Psoas muscle (tissue), 8 donors: Measurements from ENCODE around the gene KIRREL3. TPM values are rescaled to one million over a fixed set of nuclear protein-coding genes. Genes with fewer than 3 reads are reported as not detected.

Experiments used
- ATAC-seq, 4 donors: fragments of 200-7000 bp; cut with Tn5 transposase; one replicate each; pipeline ENCODE4 v1.9.1; 2020; ENCODE audit warnings: moderate library complexity in 3 of 4, mild to moderate bottlenecking in 2 of 4
- DNase-seq, 2 donors: peaks; one replicate each; pipeline ENCODE4 v3.0.0-alpha.2; 2020
- H3K27ac ChIP-seq: fragments of 200-600 bp; one replicate; pipeline ENCODE4 v1.8.0; 2022
- H3K27me3 ChIP-seq, 3 donors: fragments of 200-600 bp in 1 of 3; one replicate each; pipeline versions ENCODE4 v1.6.1 to v1.8.0; 2013 to 2022; ENCODE audit warnings: low read length in 2 of 3, mild to moderate bottlenecking in 2 of 3, moderate library complexity in 1 of 3; ENCODE audit not compliant: insufficient read depth in 3 of 3
- H3K36me3 ChIP-seq, 2 donors: fragments of 200-600 bp in 1 of 2; one replicate each; pipeline versions ENCODE4 v1.6.1 to v1.8.0; 2013 to 2022; ENCODE audit warnings: low read depth in 1 of 2, mild to moderate bottlenecking in 1 of 2, moderate library complexity in 1 of 2; ENCODE audit not compliant: insufficient read depth in 1 of 2
- H3K4me1 ChIP-seq: fragments of 200-600 bp; one replicate; pipeline ENCODE4 v1.8.0; 2022
- H3K4me3 ChIP-seq: fragments of 200-600 bp; one replicate; pipeline ENCODE4 v1.8.0; 2022; ENCODE audit warnings: mild to moderate bottlenecking
- H3K9me3 ChIP-seq: fragments of 200-600 bp; one replicate; pipeline ENCODE4 v1.8.0; 2022
- WGBS, 3 donors: extraction: QIAGEN DNeasy Blood & Tissue Kit; methylation state at CpG; one replicate each; pipeline versions ENCODE4 v1.1.6 to v1.1.7; 2013; 5-methylcytosine and 5-hydroxymethylcytosine counted together
- intact Hi-C, 2 donors: fragments of 100-400 bp; cut with DNase I; formaldehyde crosslinking; loops; one replicate each; pipeline versions ENCODE4 v1.11.0 to v1.14.2; 2022
- polyA plus RNA-seq, 3 donors: library from polyadenylated mRNA; stranded (reverse); fragments of 200-250 nt; gene quantifications; one replicate each; pipeline ENCODE4 v1.2.3, GENCODE V29; 2013
- total RNA-seq, 4 donors: library from RNA; stranded (reverse); fragmentation: NEBNext Ultra II Directional in 2 of 4; extraction: Animal tissue kit (Norgen Biotek cat#: 25700) in 2 of 4; gene quantifications; one replicate each; pipeline versions ENCODE4 v1.2.1 to v1.2.4, GENCODE V29; 2021 to 2023
- TF ChIP-seq, protein P1 (sequence below): fragments of 200-600 bp; IDR thresholded peaks from one replicate; pipeline ENCODE4 v1.8.0; 2022; ENCODE audit warnings: antibody characterized with exemption
- donor health status: healthy with polysubstance abuse.
- donor health status: DM: no; HTN: no; CAD: no; lungs with moderate emphysema.
- donor health status: Bipolar disorder and iron deficiency.
- donor health status: healthy.
- donor health status: DM: yes; HTN: yes; CAD: no.
- donor health status: DM: no; HTN: no; CAD: no.
- donor health status: DM: no; HTN: no; CAD: no.
- donor health status: DM: yes; HTN: yes; CAD: no.

KIRREL3 gene
- total and polyA plus RNA-seq, 7 donors = 0.04 TPM; not detected in 6

DNA sequence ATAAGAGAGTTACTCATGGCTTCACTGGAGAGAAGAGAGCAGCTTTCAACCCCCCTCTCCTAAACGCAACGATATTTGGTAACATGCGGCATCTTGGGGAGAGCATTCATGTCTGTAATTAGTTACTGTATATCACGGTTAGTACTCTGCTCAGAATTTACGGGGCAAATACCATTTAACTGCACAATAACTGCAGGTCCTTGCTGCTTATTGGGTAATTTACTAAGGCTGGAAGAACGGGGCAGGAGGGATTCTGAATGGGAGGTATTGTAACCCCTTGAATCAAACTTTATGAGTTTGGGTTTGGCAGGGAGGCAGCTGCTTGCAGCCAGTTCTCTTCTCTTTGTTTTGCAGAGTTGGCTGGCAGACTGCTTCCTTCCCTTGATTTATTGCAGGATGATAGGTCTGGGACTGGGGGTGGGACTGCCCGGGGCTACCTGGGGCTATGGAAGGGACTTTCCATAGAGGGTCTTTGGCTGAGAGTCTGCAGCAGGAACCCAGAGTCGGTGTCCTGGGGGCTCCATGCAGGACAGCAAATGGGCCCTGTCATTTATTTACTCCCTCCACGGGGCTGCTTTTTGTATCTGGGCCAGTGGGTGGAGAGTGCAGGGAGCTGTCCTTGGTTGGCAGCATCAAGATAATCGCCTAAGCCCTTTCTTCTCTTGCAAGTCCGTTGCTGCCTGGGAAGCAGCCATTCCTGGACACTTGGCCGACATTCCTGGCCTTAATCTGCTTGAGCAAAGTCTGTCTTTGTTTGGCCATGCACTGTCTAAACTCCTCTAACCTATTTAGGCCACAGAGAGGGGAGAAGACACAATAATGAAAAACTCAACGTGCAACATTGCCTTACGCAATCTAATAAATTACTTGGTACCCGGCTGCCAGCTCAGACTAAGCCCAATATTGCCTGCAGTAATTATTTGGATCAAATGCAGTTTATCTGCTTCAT, 456.2 kb downstream of the KIRREL3 start:
- H3K9me3 ChIP-seq = no peaks in the 10 kb centered on the region
- DNase-seq (no peak), ATAC-seq (no peak)
- WGBS, 3 donors = 11 to 15% (median 11%) methylated on average over 15 of the region's 15 CpGs
- H3K27ac ChIP-seq = no peak overlapping the region
- intact Hi-C loops = no loop called here
- H3K4me1 ChIP-seq = no peaks in the 10 kb centered on the region
- TF ChIP-seq, protein P1, sequence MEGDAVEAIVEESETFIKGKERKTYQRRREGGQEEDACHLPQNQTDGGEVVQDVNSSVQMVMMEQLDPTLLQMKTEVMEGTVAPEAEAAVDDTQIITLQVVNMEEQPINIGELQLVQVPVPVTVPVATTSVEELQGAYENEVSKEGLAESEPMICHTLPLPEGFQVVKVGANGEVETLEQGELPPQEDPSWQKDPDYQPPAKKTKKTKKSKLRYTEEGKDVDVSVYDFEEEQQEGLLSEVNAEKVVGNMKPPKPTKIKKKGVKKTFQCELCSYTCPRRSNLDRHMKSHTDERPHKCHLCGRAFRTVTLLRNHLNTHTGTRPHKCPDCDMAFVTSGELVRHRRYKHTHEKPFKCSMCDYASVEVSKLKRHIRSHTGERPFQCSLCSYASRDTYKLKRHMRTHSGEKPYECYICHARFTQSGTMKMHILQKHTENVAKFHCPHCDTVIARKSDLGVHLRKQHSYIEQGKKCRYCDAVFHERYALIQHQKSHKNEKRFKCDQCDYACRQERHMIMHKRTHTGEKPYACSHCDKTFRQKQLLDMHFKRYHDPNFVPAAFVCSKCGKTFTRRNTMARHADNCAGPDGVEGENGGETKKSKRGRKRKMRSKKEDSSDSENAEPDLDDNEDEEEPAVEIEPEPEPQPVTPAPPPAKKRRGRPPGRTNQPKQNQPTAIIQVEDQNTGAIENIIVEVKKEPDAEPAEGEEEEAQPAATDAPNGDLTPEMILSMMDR = no peak
- no peaks in the 10 kb centered on the region for H3K36me3 ChIP-seq
- no peak overlapping the region for H3K4me3 ChIP-seq
- H3K27me3 ChIP-seq = peaks cover 0 to 27% (median 8%) of the 10 kb centered on the region in 3 donors

DNA sequence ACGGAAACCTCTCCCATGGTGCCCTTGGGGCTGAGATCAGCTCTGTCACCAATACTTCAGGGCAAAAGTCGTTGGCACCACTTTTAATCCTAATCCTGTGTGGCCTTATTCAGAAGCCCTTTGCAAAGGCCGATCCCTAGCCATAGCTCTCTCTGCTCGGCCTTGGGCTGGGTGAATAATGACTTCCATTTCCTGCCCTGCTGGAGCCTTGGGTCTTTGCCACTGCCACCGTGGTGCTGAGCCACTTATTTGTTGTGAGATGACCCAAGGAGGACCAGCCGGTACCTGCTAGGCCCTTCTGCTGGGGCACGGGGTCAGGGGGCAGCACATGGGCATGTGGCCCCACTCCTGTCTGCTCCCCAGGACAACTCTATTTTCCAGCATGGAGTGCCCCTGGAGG, 456.9 kb downstream of the KIRREL3 start:
- no peak overlapping the region for H3K4me3 ChIP-seq
- TF ChIP-seq, protein P1 = no peak
- no peaks in the 10 kb centered on the region for H3K9me3 ChIP-seq
- intact Hi-C loops = no loop called here
- ATAC-seq (no peak), DNase-seq (no peak)
- H3K36me3 ChIP-seq = no peaks in the 10 kb centered on the region
- H3K4me1 ChIP-seq = no peaks in the 10 kb centered on the region
- no peak overlapping the region for H3K27ac ChIP-seq
- H3K27me3 ChIP-seq = peaks cover 0 to 27% (median 8%) of the 10 kb centered on the region in 3 donors
- 28 to 37% (median 28%) methylated on average over 7 of the region's 7 CpGs for WGBS, 3 donors

DNA sequence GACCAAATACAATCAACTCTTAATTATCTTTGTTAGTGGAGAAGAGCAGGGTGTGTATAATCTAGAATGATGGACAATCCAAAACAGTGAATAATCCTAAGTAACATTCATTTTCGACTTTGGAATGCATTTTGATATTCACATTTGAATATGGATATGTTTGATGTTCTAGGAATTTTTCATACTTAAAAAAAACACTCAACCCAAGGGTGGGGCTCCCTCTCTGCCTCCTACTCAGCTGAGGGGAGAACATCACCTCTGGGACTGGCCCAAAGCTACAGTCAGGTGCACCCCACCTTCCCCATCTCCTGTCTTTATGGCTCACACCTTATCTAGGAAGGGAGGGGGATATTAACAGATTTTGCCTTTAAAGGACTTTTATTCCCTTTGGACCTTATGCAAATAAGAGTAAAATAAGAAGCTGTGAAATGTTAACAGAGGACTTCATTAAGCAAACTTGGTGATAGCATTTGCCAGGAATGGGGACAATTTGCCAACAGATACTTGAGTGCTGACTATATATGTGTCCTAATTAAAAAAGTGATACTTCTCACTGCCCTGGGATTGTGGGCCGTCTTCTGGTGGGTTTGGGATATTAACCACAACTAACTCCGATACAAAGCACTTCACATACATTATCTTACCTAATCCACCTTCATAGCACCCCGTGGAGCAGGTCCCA, 458.1 kb downstream of the KIRREL3 start:
- Histone ChIP-seq H3K27ac (no peak overlapping the region), H3K4me1 (no peaks in the 10 kb centered on the region), H3K9me3 (no peaks in the 10 kb centered on the region), H3K4me3 (no peak overlapping the region), H3K36me3 (no peaks in the 10 kb centered on the region), H3K27me3 (peaks cover 3 to 32% (median 8%) of the 10 kb centered on the region in 3 donors)
- 72 to 82% (median 75%) methylated on average over 4 of the region's 4 CpGs for WGBS, 3 donors
- TF ChIP-seq, protein P1 = no peak
- ATAC-seq (no peak), DNase-seq (no peak)
- intact Hi-C loops = no loop called here

GRCh38 chr11:126538071-126538470, 462.5 kb downstream of the KIRREL3 start:
- DNase-seq (no peak), ATAC-seq (no peak)
- intact Hi-C loops = no loop called here
- Histone ChIP-seq H3K4me1 (no peaks in the 10 kb centered on the region), H3K36me3 (no peaks in the 10 kb centered on the region), H3K4me3 (no peak overlapping the region), H3K27me3 (peaks cover 3 to 14% (median 4%) of the 10 kb centered on the region in 3 donors), H3K9me3 (no peaks in the 10 kb centered on the region), H3K27ac (no peak overlapping the region)
- 24 to 26% (median 24%) methylated on average over 4 of the region's 4 CpGs for WGBS, 3 donors
- TF ChIP-seq, protein P1 = no peak
